Measurements from ENCODE around the gene DCLK1. TPM values are rescaled to one million over a fixed set of nuclear protein-coding genes. Genes with fewer than 3 reads are reported as not detected.

DCLK1 gene
- total RNA-seq, 1 experiment from 2014 or later: 36.2 TPM

DNA sequence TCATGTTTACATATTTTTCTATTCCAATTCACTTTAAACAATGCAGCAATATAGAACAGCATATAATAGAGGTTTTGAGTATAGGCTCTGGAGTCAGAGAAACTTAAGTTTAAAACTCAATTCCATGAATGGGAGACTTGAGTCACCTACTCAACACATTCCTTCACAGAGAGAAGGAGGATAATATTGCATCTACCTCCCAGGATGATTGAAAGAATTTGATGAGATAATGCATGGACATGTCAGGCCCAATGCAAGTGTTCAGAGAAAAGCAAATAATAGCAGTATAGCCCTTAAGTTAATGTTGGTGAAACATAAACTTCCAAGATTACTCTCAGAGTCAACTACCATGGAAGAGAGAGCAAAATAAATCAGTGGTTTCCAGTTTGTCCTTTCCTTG, 170.2 kb downstream of the DCLK1 start:
- Histone ChIP-seq H2BK120ac (ENCODE audit: low read depth, low read length, poor library complexity, severe bottlenecking) (no peak overlapping the region), H3K79me1 (ENCODE audit: insufficient read depth, low read depth, low read length, poor library complexity, severe bottlenecking) (no peaks in the 10 kb centered on the region), H3K27me3 (ENCODE audit: insufficient read depth, low read length) (no peaks in the 10 kb centered on the region), H3K14ac (ENCODE audit: insufficient read depth, low read length) (no peak overlapping the region), H3K4ac (ENCODE audit: low read depth, low read length) (no peak overlapping the region), H3K23me2 (ENCODE audit: insufficient read length, low read depth, low read length, poor library complexity, severe bottlenecking) (no peaks in the 10 kb centered on the region), H3T11ph (ENCODE audit: low read length) (no peak overlapping the region), H3K79me2 (ENCODE audit: insufficient read depth, low read length) (no peaks in the 10 kb centered on the region), H3K56ac (ENCODE audit: insufficient read length, low read depth, low read length) (no peak overlapping the region), H3K4me1 (ENCODE audit: insufficient read depth, low read length) (no peaks in the 10 kb centered on the region), H3K9ac (ENCODE audit: extremely low read depth, insufficient read length, low read length) (no peak overlapping the region), H4K8ac (replicated peaks; ENCODE audit: insufficient read length, low read depth, low read length) (no peak overlapping the region), H2BK5ac (ENCODE audit: insufficient read length, low read length) (no peak overlapping the region), H3K4me2 (ENCODE audit: insufficient read depth, insufficient read length, low read length) (no peak overlapping the region), H3K23ac (ENCODE audit: insufficient read length, low read depth, low read length) (no peak overlapping the region), H3K9me3 (ENCODE audit: control insufficient read depth, low read depth, low read length) (no peaks in the 10 kb centered on the region), H2BK20ac (ENCODE audit: low read depth, low read length, poor library complexity, severe bottlenecking) (no peak overlapping the region), H3K27ac (ENCODE audit: insufficient read length, low read depth, low read length) (no peak overlapping the region), H4K20me1 (ENCODE audit: control insufficient read depth, insufficient read depth, insufficient read length) (no peaks in the 10 kb centered on the region), H2AFZ (ENCODE audit: low read length) (no peak overlapping the region), H2BK15ac (ENCODE audit: low read depth, low read length) (no peak overlapping the region), H4K91ac (ENCODE audit: insufficient read length, low read depth, low read length) (no peak overlapping the region), H3K18ac (ENCODE audit: insufficient read length, low read depth, low read length) (no peak overlapping the region), H4K5ac (ENCODE audit: insufficient read length, low read depth, low read length) (no peak overlapping the region), H2AK5ac (ENCODE audit: insufficient read length, low read length) (no peak overlapping the region), H2BK12ac (ENCODE audit: insufficient read length, low read depth, low read length) (no peak overlapping the region)
- peaks cover 5 to 6% (median 5%) of the 10 kb centered on the region in 3 experiments; a peak in 6 of 7 replicates for H3K36me3 Mint-ChIP-seq (ENCODE audit: insufficient read depth in 1 of 3, low read depth in 3 of 3)
- H3K4me3 Mint-ChIP-seq: no peak overlapping the region
- H3K9me3 Mint-ChIP-seq: peaks cover 4 to 9% of the 10 kb centered on the region in 2 experiments
- 0 out of 4 replicates have a peak, but pooled peaks cover 0 to 3% of the 10 kb centered on the region in 2 experiments for H3K4me1 Mint-ChIP-seq
- H3K27ac Mint-ChIP-seq: no peak overlapping the region
- no peak for DNase-seq
- TF ChIP-seq, protein P1, sequence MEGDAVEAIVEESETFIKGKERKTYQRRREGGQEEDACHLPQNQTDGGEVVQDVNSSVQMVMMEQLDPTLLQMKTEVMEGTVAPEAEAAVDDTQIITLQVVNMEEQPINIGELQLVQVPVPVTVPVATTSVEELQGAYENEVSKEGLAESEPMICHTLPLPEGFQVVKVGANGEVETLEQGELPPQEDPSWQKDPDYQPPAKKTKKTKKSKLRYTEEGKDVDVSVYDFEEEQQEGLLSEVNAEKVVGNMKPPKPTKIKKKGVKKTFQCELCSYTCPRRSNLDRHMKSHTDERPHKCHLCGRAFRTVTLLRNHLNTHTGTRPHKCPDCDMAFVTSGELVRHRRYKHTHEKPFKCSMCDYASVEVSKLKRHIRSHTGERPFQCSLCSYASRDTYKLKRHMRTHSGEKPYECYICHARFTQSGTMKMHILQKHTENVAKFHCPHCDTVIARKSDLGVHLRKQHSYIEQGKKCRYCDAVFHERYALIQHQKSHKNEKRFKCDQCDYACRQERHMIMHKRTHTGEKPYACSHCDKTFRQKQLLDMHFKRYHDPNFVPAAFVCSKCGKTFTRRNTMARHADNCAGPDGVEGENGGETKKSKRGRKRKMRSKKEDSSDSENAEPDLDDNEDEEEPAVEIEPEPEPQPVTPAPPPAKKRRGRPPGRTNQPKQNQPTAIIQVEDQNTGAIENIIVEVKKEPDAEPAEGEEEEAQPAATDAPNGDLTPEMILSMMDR (conservative IDR thresholded peaks at IDR 0.05): no peak
- H3K27me3 Mint-ChIP-seq (ENCODE audit: low read depth): no peaks in the 10 kb centered on the region
